GM08714 (cell line): Measurements from ENCODE around the gene HS6ST3.
"Not testable (repeated sequence)": the region's sequence is repeated elsewhere in the genome, so short reads cannot be mapped to it uniquely, and the experiment has no call there.

ENCODE experiments used
- H3K4me3 ChIP-seq: fragments of 200-500 bp; sonication (Bioruptor generic); 2 replicates; pipeline ENCODE4 v1.5.1; 2014; ENCODE audit warnings: mild to moderate bottlenecking, low read length, inconsistent platforms
- ZNF274 ChIP-seq: IDR thresholded peaks from 2 replicates; pipeline ENCODE4 v1.6.1; 2012; ENCODE audit warnings: mild to moderate bottlenecking, low read depth, low read length

HS6ST3 gene

DNA sequence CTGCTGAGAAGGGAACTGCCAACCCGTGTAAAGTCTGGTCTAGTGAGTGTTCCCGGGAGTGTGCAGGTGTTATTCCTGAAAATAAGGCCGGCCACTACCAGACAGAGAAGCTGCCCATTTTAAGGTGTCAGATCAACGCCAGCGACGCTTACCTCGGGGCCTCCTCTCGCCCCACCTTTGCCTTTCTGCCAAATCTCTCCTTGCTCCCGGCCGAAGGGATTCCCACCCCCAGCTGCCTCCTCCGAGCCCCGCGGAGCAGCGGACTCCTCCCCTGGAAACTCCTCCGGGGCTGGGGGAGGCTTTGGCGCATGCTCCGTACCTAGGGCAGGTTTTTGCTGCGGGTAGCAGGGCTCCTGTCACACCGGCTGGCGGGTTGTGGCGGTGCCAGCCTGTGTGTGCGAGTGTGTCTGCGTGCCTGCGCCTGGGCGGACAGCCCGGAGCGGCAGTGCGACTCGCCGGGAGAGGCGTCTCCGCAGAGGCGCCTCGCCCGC is at the start of gene HS6ST3:
Gene HS6ST3, plus strand, starts transcription at position 359 of the 491 bp plus-strand sequence.
- no peak for TF ChIP-seq ZNF274
- peak within 1 kb of the TSS; percentile 62; the same call in 1 of the 2 replicates for H3K4me3 ChIP-seq

DNA sequence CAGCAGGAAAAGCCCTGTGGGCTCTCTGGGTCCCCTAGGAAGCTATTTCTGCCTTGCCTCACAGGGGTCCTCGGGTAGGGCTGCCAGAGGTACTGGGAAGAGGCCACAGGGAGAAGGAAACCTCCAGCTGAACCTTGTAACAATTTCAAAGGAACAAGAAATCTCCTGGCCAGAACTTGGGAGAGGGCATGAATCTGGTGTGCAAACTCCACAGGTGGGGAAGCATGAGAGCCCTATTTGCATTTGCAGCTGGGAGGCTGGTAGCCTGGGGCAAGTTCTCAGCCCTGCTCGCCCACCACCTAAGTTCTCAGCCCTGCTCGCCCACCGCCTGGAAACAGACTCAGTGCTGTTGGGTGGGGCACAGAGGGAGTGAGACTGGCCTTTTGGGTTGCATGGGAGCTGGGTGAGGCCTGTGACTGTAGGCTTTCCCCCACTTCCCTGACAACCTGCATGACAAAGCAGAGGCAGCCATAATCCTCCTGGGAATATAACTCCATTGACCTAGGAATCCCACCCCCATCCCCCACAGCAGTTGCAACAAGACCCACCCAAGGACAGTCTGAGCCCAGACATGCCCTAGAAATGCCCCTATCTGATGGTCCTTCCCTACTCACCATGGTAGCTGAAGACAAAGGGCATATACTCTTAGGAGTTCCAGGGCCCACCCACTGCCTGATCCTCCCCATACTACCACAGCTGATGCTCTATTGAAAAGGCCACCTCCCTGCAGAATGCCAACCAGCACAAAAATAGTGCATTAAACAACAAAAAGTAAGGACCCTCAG is 48.4 kb upstream of the HS6ST3 start:
- no peak overlapping the region for H3K4me3 ChIP-seq
- TF ChIP-seq ZNF274, result no peak

DNA sequence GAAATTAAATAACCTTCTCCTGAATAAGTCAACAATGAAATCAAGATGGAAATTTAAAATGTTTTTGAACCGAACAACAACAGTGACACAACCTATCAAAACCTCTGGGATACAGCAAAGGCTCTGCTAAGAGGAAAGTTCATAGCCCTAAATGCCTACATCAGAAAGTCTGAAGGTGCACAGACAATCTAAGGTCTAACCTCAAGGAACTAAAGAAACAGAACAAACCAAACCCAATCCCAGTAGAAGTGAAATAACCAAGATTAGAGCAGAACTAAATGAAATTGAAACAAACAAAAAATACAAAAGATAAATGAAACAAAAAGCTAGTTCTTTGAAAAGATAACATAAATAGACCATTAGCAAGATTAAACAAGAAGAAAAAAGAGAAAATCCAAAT is 45.7 kb upstream of the HS6ST3 start:
- H3K4me3 ChIP-seq, result no peak overlapping the region
- TF ChIP-seq ZNF274, result no peak

DNA sequence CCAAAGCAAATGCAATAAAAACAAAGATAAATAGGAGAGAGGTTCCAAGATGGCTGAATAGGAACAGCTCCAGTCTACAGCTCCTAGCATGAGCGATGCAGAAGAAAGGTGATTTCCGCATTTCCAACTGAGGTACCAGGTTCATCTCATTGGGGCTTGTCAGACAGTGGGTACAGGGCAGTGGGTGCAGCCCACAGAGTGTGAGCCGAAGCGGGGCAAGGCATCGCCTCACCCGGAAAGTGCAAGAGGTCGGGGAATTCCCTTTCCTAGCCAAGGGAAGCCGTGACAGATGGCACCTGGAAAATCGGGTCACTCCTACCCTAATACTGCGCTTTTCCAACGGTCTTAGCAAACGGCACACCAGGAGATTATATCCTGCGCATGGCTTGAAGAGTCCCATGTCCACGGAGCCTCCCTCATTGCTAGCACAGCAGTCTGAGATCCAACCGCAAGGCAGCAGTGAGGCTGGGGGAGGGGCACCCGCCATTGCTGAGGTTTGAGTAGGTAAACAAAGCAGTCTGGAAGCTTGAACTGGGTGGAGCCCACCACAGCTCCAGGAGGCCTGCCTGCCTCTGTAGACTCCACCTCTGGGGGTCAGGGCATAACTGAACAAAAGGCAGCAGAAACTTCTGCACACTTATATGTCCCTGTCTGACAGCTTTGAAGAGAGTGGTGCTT is 43.3 kb upstream of the HS6ST3 start:
- H3K4me3 ChIP-seq, result not testable (repeated sequence)

DNA sequence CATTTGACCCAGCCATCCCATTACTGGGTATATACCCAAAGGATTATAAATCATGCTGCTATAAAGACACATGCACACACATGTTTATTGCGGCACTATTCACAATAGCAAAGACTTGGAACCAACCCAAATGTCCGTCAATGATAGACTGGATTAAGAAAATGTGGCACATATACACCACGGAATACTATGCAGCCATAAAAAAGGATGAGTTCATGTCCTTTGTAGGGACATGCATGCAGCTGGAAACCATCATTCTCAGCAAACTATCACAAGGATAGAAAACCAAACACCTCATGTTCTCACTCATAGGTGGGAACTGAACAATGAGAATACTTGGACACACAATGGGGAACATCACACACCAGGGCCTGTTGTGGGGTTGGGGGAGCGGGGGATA is 39.0 kb upstream of the HS6ST3 start:
- H3K4me3 ChIP-seq, result not testable (repeated sequence)

DNA sequence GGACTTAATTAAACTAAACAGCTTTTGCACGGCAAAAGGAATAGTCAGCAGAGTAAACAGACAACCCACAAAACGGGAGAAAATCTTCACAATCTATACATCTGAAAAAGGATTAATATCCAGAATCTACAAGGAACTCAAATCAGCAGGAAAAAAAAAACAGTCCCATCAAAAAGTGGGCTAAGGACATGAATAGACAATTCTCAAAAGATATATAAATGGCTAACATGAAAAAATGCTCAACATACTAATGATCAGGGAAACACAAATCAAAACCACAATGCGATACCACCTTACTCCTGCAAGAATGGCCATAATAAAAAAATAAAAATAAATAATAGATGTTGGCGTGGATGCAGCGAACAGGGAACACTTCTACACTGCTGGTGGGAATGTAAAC is 38.4 kb upstream of the HS6ST3 start:
- H3K4me3 ChIP-seq, result not testable (repeated sequence)

DNA sequence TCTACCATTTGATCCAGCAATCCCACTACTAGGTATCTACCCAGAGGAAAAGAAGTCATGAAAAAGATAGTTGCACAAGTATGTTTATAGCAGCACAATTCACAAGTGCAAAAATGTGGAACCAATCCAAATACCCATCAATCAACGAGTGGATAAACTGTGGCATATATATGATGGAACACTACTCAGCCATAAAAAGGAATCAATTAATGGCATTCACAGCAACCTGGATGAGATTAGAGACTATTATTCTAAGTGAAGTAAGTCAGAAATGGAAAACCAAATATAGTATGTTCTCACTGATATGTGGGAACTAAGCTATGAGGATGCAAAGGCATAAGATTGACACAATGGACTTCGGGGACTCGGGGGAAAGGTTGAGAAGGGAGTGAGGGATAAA is 38.0 kb upstream of the HS6ST3 start:
- not testable (repeated sequence) for H3K4me3 ChIP-seq

DNA sequence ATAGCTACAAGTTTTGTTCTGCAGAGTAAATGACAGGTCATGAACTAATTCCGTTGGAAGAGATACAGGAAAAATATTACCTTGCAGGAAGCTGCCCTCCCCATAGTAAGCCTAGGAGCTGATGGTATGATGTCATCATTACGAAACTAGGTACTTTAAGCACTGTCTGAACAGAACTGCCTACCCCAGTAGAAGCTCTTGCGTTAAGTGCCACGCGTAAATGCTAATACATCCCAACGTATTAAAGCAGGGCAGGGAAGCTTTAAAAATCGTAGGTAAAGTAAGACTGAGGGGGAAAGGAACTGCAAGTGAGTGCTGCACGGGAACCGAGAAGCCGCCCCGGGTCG is 37.3 kb upstream of the HS6ST3 start:
- peak overlapping the region; percentile 83 for H3K4me3 ChIP-seq
- no peak for TF ChIP-seq ZNF274

DNA sequence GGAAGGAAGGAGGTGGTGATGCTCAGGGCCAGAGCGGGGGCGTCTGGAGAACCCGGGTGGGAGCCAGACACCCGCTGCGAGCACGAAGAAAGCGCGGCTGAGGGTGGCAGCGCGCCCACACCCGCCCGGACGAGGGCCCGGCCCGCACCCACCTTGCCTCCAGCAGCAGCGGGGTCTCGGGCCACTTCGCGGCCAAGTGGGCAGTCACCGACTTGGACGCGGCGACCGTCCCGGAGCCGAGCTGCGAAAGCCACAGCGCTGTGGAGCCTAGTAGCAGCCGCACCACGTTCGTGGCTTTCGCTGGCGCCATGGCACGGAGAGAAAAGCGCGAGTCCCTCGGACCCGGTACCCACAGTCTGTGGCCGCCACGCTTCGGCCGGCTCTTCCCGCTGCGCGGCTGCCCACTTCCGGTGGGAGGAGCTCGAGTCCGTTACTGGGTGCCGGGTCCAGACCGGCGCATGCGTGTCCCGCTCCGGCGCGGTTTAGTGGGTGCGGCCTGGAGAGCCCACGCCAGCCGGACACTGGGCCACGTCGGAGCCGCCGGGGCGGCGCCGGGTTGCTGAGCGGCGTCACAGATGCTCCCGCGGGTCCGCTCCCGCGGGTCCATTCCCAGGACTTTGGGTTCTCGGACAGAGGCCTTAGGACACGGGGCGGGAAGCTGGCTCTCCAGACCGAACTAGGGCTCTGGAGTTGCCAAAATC is 36.8 kb upstream of the HS6ST3 start, which contains the start of gene UGGT2:
Gene UGGT2, minus strand, starts transcription at position 399 of the 701 bp plus-strand sequence. Its CDS starts 89 bp downstream, at position 310.
- peak within 1 kb of the TSS; percentile 83 for H3K4me3 ChIP-seq
- no peak for TF ChIP-seq ZNF274

DNA sequence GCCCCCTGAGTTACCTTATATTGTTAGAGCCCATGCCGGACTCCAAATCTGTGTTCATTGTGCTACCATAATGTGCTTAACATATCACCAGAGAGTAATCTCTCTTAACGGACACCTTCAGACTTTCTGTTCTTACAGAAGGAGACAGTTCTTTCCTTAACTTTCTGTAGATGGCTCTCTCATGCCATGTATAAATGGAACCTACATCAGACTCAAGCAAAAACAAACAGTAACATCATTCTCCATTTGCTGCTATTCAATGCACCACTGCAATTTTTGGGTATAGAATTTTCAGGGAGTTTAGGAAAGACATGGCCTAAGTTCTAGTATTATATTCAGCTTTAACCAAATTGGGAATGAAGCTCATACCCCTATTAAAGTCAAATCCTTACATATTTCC is 24.1 kb upstream of the HS6ST3 start:
- TF ChIP-seq ZNF274, result no peak
- H3K4me3 ChIP-seq, result no peak overlapping the region

DNA sequence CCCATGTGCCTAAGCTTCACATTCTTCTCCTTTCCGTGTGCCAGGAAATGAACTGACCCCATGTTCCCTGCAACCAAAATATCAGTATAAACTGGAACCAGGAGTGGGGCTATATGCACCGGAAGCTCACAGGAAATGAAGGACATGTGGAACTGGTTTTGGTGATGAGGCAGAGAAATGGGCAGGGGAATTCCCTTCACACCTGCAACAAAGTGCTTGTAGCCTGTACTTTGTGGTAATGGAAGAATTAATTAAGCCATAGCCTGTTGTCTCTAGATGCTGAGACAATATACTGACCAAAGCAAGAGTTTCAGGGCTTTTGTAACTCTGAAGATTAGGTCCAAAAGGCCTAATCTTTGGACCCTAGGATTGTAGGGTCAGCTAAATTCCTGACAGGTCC is 21.2 kb upstream of the HS6ST3 start:
- no peak for TF ChIP-seq ZNF274
- no peak overlapping the region for H3K4me3 ChIP-seq

DNA sequence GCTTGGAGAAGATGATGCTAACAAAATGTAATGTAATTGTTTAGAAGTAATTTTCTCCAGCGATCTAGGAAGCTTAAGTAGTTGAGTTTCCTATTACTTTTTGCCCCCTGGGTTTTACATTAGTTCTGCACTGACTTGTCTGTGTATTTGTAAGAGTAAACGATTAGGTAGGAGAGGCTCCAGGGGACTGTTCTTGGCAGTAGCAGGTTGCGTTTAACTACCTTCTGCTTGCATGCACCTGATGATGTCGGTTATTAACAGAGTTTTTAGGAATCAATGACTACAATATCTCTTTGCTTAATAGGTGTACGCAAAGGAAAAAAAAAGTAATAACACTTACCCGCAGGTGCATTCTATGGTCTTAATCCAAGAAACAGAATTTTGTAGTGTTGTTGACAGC is 18.4 kb upstream of the HS6ST3 start:
- no peak overlapping the region for H3K4me3 ChIP-seq
- TF ChIP-seq ZNF274, result no peak

DNA sequence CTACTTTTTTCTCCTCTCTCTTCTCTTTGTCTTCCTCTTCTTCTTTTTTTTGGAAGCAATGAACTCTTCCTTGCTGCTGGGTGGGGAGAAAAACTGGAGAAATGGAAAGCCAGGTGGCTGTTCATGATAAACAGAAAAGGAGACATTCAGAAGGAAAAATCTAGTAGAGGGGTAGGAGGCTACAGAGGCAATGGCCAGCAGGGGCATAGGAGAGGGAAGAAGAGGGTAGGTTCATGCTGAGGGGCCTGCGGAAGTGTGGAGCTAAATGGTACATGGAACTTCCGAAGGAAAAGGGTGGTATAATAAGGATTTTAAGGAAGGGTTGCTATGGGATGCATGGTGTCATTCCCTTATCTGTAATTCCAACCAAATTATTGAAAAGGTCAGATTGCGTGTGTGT is 17.5 kb upstream of the HS6ST3 start:
- no peak overlapping the region for H3K4me3 ChIP-seq
- no peak for TF ChIP-seq ZNF274

DNA sequence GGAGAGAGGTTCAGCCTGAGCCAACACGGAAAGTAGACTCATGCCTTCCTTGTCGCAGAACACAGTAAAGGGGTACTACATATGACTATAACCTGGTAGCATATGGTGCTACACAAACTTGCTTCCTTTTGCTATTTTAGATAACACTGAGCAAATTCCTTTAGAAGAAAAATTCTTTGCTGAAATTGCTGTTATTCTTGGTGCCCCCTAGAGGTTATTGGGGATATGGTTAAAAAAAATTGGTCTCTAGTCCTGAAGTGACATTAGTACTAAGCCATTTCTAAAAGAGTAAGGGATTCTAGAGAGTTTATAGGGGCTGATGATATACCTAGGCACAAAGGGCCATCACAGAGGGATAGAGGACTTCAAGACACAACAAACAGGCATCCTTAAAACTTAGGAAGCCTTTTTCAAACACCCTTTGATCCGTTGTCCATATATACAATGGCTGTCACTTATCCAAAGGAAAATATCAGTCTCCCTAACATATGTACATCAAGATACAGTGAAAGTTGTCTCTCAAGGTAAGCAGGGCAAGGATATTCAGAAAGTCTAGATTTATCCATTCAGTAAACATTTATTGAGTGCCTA is 13.9 kb upstream of the HS6ST3 start:
- TF ChIP-seq ZNF274, result no peak

DNA sequence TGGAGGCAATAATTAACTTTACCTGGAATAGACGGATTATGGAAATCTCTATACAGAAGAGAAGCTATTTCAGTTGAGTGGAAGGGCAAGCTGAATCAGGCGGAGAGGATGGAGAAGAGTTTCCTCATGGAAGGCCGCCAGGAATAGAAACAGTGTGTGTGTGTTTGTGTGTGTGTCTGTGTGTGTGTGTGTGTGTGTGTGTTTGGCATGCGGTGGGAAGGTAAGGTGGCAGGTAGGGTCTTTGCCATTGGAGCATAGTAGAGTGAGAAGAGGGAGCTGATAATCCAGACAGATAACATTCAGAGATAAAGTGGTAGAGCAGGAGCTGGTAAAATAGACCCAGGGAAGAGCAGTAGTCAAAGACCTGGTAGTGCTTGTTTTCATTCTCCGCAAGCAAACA is 9.2 kb upstream of the HS6ST3 start:
- H3K4me3 ChIP-seq, result no peak overlapping the region
- TF ChIP-seq ZNF274, result no peak

More for the DNA sequence above, 13.9 kb upstream of the HS6ST3 start:
- H3K4me3 ChIP-seq, result no peak overlapping the region
